HG03521 (cell line): ENCODE data around the gene FOXD4.
"Not testable (repeated sequence)": the region's sequence is repeated elsewhere in the genome, so short reads cannot be mapped to it uniquely, and the experiment has no call there.

Source experiments
- ATAC-seq: cut with Tn5 transposase; IDR thresholded peaks from one replicate; pipeline ENCODE4 v1.9.1; 2021; ENCODE audit warnings: mild to moderate bottlenecking, moderate library complexity; ENCODE audit not compliant: unreplicated experiment

Gene FOXD4

DNA sequence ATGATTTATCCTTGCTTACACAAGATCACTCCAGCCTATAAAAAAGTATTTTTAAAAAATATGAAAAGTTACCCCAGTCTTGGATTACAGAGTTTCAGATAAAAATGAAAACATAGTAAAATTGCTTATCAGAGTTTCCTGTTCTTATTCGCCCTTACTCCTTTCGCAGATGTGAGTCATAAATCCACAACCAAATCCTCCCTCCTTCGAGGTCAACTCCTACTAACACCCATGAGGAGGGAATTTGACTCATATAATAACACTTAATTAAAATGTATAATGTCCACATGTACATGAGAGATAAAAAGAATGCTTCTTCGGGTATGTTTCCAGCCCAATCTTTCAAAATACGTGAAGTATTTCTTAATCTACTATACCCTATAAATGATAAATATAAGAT, 23.9 kb downstream of the FOXD4 start:
- not testable (repeated sequence) for ATAC-seq

DNA sequence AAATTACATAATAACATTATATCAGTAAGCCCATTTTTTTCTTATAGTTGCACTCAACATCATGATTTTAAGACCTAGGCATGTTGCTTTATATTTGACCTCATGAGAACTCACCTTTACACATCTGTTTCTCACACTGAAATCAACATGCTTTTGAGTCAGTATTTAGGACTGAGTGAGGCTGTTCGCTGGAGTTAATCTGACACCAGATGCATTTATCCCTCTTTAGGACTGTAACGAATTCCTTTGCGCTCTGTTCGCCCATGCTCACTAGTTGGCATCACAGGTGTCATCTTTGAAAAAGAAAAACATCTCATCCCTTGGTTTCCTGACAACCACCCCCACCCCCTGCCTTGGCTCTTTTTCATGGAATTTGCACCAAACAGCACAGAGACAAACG, 24.3 kb downstream of the FOXD4 start:
- not testable (repeated sequence) for ATAC-seq

DNA sequence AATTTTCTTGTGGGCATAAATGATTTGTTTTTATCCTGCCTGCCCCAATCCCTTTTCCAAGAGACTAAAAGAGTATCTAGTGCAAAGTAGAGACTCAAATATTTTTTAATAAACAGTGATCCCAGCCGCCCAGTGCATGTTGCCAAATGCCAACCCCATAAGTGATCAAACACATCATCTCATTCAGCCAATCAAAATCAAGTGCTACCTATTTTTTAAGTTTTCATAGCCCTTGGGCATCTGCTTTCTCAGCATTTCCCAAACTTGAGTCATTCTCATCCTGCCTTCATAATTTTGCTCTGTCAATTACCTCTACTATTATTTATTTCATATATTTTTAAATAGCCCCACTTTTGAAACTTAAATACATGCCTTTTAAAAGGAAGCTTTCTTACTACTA, 27.4 kb downstream of the FOXD4 start:
- not testable (repeated sequence) for ATAC-seq

DNA sequence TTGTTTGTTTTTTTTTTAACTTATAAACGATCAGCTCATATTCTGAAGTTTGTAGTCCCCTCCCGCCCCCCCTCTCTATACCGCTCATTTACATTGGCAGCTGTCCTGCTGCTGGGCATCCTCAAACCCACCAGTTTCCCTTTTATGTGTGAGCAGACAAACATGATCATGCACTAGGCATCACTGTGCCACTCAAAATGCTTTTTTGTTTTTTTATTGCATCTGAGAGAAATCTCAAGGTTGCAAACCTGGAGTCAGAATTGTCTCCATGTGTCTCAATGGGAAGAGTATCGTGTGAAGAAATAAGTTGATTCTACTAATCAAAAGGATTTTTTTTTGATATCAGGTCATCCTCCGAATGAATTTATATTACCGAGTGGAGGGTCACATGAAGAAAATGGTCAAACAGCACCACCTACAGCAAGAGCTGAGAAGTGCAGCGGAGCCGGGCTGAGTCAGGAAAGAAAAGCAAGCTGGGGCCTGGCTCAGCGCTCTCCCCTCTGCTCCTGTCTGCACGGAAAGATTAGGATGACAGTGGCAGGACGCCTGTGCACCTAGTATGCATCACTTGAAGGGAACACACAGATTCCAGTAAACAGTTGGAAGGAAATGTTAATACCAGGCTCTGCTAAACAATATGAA, 29.7 kb downstream of the FOXD4 start:
- not testable (repeated sequence) for ATAC-seq

DNA sequence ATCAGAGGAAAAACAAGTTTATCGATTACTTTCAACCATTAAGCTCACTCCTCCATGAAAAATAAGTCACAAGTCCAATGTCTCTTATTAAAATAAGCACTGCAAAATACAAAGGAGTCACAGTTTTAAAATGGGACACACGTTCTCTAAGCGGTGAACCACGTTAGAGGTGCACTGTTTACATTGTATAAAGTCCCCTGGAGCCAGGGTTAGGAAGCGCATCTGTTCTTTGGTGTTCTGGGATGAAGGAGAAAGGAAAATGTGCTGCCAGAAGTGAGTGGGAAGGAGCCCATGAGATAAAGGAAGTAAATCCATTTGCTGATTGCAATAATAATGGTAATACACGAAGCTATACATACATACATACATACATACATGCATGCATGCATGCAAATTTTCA, 30.4 kb downstream of the FOXD4 start:
- not testable (repeated sequence) for ATAC-seq

DNA sequence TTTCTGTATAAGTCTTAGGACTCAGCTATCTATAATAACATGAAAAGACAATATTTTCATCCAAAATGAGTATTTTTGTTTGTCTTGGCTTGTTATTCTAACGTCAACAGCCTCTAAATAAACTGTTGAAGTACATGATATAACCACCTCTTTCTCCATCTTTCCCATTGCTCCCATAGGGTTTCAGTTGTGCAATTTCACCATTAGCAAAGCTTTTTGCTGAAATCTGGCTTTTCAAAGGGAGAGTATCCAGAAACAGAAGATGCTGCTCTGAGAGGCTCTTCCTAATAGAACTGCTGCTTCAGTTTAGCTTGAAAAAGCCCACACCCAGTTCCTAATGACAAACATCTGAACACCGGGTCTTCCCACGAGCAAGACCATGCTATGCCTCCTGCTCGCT, 31.1 kb downstream of the FOXD4 start:
- ATAC-seq = not testable (repeated sequence)

DNA sequence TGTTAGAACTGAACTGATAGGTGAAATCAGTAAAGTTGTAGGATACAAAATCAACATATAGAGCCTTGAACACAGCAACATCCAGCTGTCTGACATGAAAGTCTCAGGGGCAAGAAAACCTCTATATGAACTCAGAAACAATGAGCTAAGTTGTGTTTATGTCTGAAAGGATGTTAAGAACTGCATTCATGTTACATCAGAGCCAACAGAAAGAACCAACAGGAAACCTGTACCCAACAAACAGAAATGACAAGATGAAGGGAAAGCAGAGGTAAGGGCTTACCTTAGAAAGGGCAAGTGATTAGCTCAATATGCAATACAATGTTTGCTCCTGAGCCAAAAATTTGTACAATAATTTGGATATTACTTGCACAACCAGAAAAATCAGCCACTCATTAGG, 31.5 kb downstream of the FOXD4 start:
- not testable (repeated sequence) for ATAC-seq

DNA sequence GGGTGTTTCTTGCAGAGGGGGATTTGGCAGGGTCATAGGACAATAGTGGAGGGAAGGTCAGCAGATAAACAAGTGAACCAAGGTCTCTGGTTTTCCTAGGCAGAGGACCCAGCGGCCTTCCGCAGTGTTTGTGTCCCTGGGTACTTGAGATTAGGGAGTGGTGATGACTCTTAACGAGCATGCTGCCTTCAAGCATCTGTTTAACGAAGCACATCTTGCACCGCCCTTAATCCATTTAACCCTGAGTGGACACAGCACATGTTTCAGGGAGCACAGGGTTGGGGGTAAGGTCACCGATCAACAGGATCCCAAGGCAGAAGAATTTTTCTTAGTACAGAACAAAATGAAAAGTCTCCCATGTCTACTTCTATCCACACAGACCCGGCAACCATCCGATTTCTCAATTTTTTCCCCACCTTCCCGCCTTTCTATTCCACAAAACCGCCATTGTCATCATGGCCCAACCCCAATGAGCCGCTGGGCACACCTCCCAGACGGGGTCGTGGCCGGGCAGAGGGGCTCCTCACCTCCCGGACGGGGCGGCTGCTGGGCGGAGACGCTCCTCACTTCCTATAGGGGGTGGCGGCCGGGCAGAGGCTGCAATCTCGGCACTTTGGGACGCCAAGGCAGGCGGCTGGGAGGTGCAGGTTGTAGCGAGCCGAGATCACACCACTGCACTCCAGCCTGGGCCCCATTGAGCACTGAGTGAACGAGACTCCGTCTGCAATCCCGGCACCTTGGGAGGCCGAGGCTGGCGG, 35.1 kb downstream of the FOXD4 start:
- ATAC-seq = not testable (repeated sequence)

DNA sequence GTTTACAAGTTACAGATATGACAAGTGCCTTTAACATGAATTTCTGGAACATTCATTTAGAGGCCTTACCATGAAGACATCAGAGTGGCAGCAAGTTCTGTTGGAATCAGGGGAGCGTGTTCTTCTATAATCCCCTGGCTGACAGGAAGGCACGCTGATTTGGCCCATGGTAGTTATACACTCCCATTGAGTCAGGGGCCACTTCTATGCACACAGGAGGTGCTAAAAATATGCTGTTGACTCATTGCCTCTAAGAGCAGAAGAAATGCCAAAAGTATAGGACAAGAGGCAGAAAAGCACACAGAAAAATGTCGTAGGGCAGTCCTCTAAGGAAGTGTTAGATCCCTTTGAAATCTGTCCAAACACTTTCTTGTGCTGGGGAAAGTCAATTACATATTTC, 39.9 kb downstream of the FOXD4 start:
- ATAC-seq = not testable (repeated sequence)

DNA sequence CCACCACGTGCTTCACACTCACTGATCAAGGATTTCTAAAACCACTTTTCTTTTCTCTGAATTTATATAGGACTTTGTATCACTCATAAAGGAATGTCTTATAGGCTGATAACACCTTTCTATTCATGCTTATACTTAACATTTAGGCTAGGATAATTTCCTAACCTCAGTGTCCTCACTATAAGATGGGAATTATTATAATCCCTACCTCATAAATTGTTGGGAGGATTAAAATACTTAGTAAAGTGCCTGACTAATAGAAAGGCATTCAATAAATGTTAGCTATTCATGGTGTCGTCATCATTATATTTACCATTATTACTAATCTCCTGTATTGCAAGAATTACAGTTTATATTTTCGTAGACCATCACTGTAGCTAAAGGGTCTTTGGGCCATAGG, 41.8 kb downstream of the FOXD4 start:
- ATAC-seq = not testable (repeated sequence)

DNA sequence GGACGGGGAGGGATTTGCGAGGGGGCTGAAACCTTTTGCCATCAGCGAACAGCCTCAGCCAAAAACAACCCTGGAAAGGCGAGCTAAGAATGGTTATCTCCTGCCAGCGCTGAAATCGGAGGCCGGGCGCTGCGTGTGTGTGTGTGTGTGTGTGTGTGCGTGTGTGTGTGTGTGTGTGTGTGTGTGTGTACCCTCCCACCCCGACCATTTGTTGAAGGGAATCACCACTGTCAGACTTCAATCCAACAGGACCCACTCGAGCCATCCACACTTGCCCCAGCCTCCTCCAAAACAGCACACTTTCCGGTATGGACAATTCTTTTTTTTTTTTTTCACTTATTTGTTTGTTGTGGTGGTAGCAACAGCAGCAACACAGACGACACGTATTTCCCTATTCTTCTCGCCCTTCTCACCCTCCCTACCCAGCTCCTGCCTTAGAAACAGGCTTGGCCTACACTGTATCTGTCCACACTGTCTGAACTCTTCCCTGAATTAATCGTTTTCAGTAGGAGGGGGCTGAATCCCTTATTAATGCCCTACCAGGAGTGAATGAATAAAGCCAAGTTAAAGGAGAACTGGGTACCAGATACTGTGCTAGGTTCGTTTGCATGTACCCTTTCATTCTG, 44.2 kb downstream of the FOXD4 start:
- not testable (repeated sequence) for ATAC-seq

DNA sequence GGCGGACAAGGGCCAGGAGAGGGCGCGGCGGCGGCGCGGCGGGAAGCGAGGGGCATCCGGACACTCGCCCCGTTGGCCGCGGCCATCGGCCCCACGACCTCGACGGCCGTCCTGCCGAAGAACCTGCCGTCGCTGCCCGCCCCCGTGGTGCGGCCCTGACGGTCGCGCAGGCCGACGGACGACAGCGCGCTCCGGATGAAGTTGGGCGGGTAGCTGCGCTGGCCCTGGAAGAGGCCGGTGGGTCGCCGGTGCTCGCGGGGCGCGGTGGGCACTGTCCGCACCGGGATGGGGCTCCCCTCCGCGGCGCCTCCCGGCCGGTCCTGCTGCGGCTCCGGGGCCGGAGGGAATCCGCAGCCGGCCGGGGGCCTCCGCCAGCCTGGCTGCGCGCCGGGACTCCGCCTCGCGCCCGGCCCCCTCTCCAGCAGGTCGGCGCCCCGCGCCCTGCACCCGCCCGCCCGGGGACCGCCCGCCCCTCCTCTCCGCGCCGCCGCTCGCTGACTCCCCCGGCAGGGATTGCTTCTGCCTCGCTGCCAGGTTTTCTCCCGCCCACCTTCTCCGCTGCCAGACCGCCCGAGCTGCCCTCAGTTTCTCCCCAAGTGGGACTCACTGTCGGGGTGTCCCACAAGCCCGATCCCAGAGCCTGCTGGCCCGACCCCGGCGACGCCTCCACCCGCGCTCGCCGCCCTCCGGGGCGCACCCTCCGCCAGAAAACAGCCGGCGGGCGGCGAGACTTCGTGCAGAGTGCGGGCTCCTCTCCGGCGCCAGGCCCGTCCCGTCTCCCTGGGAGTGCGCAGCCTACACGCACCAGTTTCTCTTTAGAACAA, 44.9 kb downstream of the FOXD4 start:
- ATAC-seq = not testable (repeated sequence)
